Adrenal gland (tissue), 5 donors: ENCODE data around the gene ETV3.

ENCODE experiments used
- CTCF ChIP-seq, 6 experiments: fragments of 450-650 bp in 4 of 6; fragments of 200-600 bp in 2 of 6; sonication (generic) in 1 of 6; IDR thresholded peaks; 1 replicate in 5 of 6; 2 replicates in 1 of 6; pipeline versions ENCODE4 v1.5.1 to v1.8.0; 2016 to 2021; ENCODE audit warnings: antibody characterized with exemption in 6 of 6, mild to moderate bottlenecking in 2 of 6, moderate library complexity in 1 of 6
- POLR2A ChIP-seq, 2 donors: fragments of 450-650 bp; IDR thresholded peaks; one replicate each; pipeline ENCODE4 v1.6.1; 2017; ENCODE audit warnings: antibody characterized with exemption in 2 of 2, mild to moderate bottlenecking in 2 of 2, moderate library complexity in 1 of 2
- donor health status: DM: no; HTN: no; CAD: no.

DNA sequence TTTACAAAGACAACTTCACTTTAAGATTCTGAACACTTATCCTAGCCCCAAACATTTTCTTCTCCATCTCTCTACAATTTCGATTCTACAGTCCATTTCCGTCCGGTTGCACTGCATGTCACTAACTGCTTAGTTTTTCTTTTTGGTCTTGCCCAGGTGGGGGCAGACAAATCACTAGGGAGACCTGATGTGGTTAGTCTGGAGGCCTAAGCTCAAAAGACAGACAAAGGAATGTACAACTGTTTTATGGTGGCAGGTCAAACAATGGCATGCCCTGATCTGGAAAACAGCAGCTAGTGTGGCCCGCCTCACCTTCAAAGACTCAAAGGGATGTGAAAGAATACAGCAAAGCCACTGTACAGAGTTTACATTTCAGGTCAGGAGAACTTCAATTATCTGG lies 3.8 kb downstream of the ETV3 start:
- TF ChIP-seq CTCF (IDR thresholded peaks at IDR 0.05): no peak
- no peak for TF ChIP-seq POLR2A (IDR thresholded peaks at IDR 0.05)
